ENCODE results near the gene AKAP6. TPM values are rescaled to one million over a fixed set of nuclear protein-coding genes. Genes with fewer than 3 reads are reported as not detected.

Gene AKAP6
- total and polyA plus RNA-seq, 2 of the 8 experiments (the other 6 are each of a cell fraction or from before 2014, with no cell fraction given), result 0.09 to 0.89 TPM

DNA sequence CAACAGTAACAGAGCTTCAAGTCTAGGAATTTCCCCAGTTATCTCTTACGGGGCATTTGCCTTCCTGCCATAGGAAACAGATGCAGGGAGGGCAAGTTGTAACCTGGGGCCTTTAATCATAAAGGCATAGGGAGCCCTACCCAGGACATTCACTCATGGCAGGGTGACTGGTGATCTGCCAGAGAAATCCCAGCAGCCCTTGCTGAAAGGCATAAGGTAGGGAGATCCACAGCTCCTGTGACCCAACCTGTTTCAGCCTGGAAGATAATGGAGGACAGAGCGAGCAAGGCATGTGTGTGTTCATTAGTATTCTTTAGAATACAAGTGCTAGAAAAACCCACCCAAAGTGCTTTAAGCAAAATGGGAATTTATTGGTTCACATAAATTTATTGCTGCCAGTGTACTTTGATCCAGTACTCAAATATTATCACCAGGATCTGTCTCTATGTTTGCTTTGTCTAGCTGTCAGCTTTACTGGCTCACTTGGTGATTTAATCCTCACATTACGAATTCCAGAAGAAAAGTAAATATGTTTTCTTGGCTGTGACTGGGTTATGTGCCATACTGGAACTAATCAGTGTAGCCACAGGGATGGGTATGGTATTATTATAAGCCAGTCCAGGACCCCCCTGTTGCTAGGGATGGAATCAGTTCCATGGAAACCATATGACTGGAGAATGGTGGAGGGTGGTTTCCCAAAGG lies 21.1 kb upstream of the AKAP6 start:
- FAIRE-seq, result no peak
- CTCF ChIA-PET (ENCODE audit: partially characterized antibody), result no interaction called here
- H2AFZ ChIP-seq (ENCODE audit: low read length), result no peak overlapping the region

More for the DNA sequence above, 21.1 kb upstream of the AKAP6 start:
- no peak overlapping the region for H3K14ac ChIP-seq (ENCODE audit: insufficient read length)
- POLR2A ChIA-PET (ENCODE audit: partially characterized antibody), result no interaction called here
- H2BK5ac ChIP-seq (ENCODE audit: low read depth, low read length), result no peak overlapping the region
- no peak overlapping the region for H2BK15ac ChIP-seq (ENCODE audit: low read length)
- no peaks in the 10 kb centered on the region for H3K23me2 ChIP-seq (ENCODE audit: low read depth, low read length)
- no peak overlapping the region for H3K4me3 ChIP-seq (ENCODE audit: extremely low read depth in 1 of 4, insufficient read depth in 2 of 4, low read depth in 3 of 4, low read length in 4 of 4)
- no peaks in the 10 kb centered on the region for H3K4me1 ChIP-seq (replicated peaks in 1 of 4; ENCODE audit: control insufficient read depth in 3 of 4, insufficient read depth in 4 of 4, low read length in 3 of 4)
- H3K4me2 ChIP-seq (ENCODE audit: insufficient read depth in 1 of 2, low read depth in 2 of 2, low read length in 2 of 2), result no peak overlapping the region
- no peaks in the 10 kb centered on the region for H3K36me3 ChIP-seq (ENCODE audit: control insufficient read depth in 2 of 4, insufficient read depth in 4 of 4, low read length in 3 of 4)
- no peaks in the 10 kb centered on the region for H3K27me3 ChIP-seq (replicated peaks in 1 of 4; ENCODE audit: control insufficient read depth in 3 of 4, extremely low read depth in 1 of 4, insufficient read depth in 3 of 4, low read length in 3 of 4)
- H4K91ac ChIP-seq (replicated peaks; ENCODE audit: insufficient read length, low read length), result no peak overlapping the region
- no peaks in the 10 kb centered on the region for H4K20me1 ChIP-seq (replicated peaks in 1 of 2; ENCODE audit: control insufficient read depth in 1 of 2, insufficient read depth in 2 of 2, low read length in 2 of 2)
- H3K27ac ChIP-seq (ENCODE audit: low read depth, low read length), result no peak overlapping the region
- H3K9me3 ChIP-seq (ENCODE audit: insufficient read depth in 2 of 2, low read depth in 1 of 2, low read length in 1 of 2), result no peaks in the 10 kb centered on the region
- no peaks in the 10 kb centered on the region for H3K79me2 ChIP-seq (ENCODE audit: control insufficient read depth in 1 of 2, insufficient read depth in 2 of 2, low read length in 2 of 2)
- H2BK12ac ChIP-seq (ENCODE audit: low read depth, low read length), result no peak overlapping the region
- no peaks in the 10 kb centered on the region for H3K79me1 ChIP-seq (ENCODE audit: low read depth, low read length)
- H3K9ac ChIP-seq (replicated peaks in 1 of 4; ENCODE audit: extremely low read depth in 1 of 4, low read depth in 3 of 4, low read length in 3 of 4), result no peak overlapping the region
- WGBS, 2 experiments (ENCODE audit: extremely low coverage in 1 of 2, insufficient coverage in 1 of 2, insufficient read length in 1 of 2, insufficient replicate concordance in 2 of 2, low coverage in 1 of 2, low lambda C conversion rate in 2 of 2, missing lambda C conversion rate in 1 of 2), result 93% methylated on average over 3 of the region's 3 CpGs; no CpG with 5 or more reads in 1 of the 2 experiments
- H2AK5ac ChIP-seq (ENCODE audit: low read depth, low read length), result no peak overlapping the region
- no peak overlapping the region for H2BK20ac ChIP-seq (ENCODE audit: low read length)
- H4K5ac ChIP-seq (ENCODE audit: insufficient read length, low read depth, low read length), result no peak overlapping the region
- no peak overlapping the region for H3K23ac ChIP-seq (ENCODE audit: insufficient read length)
- no peak for DNase-seq (ENCODE audit: low read depth in 1 of 2, low spot score in 2 of 2)
- no peak overlapping the region for H4K8ac ChIP-seq (ENCODE audit: extremely low read depth, insufficient read depth, low read length)
- H2BK120ac ChIP-seq (replicated peaks; ENCODE audit: low read depth, low read length), result no peak overlapping the region
- no peak for TF ChIP-seq JUN (IDR thresholded peaks at IDR 0.05; ENCODE audit: low read depth, low read length)
- TF ChIP-seq CTBP2 (IDR thresholded peaks at IDR 0.05; ENCODE audit: borderline replicate concordance, insufficient read depth, insufficient read length, low read length), result no peak
- TF ChIP-seq RAD21 (IDR thresholded peaks at IDR 0.05 in 1 of 2, conservative IDR thresholded peaks at IDR 0.05 in 1 of 2; ENCODE audit: low read depth in 2 of 2, low read length in 2 of 2), result no peak
- TF ChIP-seq CBX8 (IDR thresholded peaks at IDR 0.05; ENCODE audit: borderline replicate concordance, low read depth, low read length), result no peak
- TF ChIP-seq YY1 (IDR thresholded peaks at IDR 0.05; ENCODE audit: low read depth, low read length), result no peak
- TF ChIP-seq CBX5 (IDR thresholded peaks at IDR 0.05; ENCODE audit: low read depth, low read length), result no peak
- no peak for TF ChIP-seq SP4 (IDR thresholded peaks at IDR 0.05; ENCODE audit: low read length)
- no peak for TF ChIP-seq SUZ12 (IDR thresholded peaks at IDR 0.05; ENCODE audit: low read length)
- no peak for TF ChIP-seq RFX5 (IDR thresholded peaks at IDR 0.05; ENCODE audit: borderline replicate concordance, low read depth, low read length)
- no peak overlapping the region for H3K56ac ChIP-seq (replicated peaks; ENCODE audit: insufficient read length, low read depth, low read length)
- H3K4ac ChIP-seq (replicated peaks; ENCODE audit: insufficient read length, low read depth, low read length), result no peak overlapping the region
- H3K18ac ChIP-seq (ENCODE audit: extremely low read depth, low read length), result no peak overlapping the region
